ENCODE measurements around the gene FZD1.

The FZD1 gene

DNA sequence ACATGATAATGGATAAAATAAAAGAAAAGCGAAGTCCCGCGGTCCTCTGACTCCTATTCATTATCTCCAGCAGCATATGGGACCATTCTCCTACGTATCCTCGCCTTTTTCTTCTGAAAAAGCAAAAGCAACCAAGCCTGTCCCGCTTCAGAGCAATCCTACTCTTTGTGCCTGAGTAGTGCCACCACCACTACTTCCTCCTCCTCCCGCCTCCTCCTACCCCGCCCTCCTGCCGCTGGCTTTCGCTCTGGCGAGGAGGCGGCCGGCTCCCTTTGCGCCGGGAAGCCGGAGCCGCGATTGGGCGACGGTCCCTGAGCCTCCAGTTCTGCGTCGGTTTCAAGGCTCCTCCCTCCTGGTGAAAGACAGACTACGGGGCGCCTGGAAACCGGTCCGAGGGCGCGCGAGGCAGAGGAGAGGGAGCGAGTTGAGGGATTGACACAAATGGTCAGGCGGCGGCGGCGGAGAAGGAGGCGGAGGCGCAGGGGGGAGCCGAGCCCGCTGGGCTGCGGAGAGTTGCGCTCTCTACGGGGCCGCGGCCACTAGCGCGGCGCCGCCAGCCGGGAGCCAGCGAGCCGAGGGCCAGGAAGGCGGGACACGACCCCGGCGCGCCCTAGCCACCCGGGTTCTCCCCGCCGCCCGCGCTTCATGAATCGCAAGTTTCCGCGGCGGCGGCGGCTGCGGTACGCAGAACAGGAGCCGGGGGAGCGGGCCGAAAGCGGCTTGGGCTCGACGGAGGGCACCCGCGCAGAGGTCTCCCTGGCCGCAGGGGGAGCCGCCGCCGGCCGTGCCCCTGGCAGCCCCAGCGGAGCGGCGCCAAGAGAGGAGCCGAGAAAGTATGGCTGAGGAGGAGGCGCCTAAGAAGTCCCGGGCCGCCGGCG, at the start of gene FZD1:
Gene FZD1, plus strand, starts transcription at position 388 of the 878 bp plus-strand sequence. Its CDS starts 448 bp downstream, at position 836.
- DNase-seq (ENCODE audit: low read depth in 2 of 2) = peak; percentile 48 to 61

- DNase-seq (ENCODE audit: low read depth in 2 of 2) = no peak
Measured at GRCh38 chr7:91226411-91226810, 37.8 kb upstream of the FZD1 start.

- DNase-seq (ENCODE audit: low read depth in 2 of 2) = no peak
Measured at GRCh38 chr7:91228327-91228726, 35.9 kb upstream of the FZD1 start.

DNA sequence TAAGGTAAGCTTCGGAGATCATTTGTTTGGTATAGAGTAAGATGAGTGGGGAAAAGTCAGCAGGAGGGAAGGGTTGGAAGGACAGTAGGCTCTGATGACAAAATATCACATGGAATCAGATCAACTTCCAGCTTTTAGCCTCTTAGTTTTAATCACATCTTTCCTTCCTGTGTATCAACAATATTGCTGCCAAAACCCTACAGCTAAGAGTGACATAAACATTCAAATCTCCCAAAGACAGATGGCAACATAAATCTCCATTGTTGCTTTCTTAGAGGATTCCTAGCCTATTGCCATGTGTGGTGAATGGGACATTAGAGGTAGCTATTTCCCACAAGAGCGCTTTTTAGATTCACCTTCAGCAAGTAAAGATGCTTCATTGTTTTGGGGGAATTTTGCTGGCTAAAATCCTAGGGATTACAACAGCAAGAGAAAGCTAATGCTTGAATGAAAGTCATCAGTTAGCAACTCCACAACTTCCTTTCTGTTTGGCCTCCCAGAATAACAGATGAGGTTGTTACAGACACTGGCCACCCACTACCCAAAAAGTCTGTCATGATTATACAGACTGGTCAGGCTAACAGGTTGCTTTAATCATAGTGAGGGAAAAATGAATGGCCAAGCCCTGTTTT, 35.2 kb upstream of the FZD1 start:
- DNase-seq (ENCODE audit: low read depth in 2 of 2) = no peak

GRCh38 chr7:91230100-91230499, 34.1 kb upstream of the FZD1 start:
- DNase-seq (ENCODE audit: low read depth in 2 of 2) = no peak

- no peak for DNase-seq (ENCODE audit: low read depth in 2 of 2)
Measured at GRCh38 chr7:91230503-91230902, 33.7 kb upstream of the FZD1 start.

DNA sequence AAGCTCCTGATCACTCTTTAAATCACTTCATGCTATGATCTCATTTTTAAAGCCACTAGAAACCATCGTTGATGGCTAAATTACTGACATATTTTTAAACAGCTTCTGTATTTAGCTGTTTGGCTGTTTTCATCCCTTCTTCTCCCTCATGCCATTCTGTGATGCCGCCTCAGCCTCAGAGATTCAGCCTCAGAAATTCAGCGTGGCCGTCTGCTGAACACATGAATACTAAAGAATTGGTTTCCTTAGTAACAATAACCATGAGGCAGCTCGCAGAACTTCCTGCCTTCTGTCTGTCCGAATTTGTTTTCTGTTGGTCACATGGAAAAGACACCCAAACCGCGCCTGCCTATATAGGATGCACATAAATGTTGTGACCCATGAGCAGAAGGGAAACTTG, 31.0 kb upstream of the FZD1 start:
- DNase-seq (ENCODE audit: low read depth in 2 of 2) = no peak

- DNase-seq (ENCODE audit: low read depth in 2 of 2) = no peak
Measured at GRCh38 chr7:91235211-91235832, 28.9 kb upstream of the FZD1 start.

DNA sequence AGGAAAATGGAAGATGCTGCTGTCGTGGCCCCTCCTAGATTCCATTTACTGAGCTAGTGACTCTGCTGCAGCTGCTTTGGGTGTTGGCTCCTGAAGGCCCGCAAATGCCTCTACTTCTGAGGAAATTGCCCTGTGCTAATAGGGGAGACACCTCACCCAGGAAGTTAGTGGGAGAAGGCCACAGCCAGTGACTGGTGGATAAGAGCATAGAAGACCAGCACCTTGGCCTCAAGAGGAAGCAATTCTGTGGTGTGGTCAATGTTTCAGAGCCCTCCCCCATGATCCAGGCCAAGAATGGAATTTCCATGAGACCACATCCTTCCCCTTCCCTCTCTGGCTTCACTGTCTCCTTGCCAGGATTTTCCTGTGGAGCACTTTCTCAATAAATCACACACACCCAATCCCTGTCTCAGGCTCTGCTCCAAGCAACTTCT, 25.0 kb upstream of the FZD1 start:
- DNase-seq (ENCODE audit: low read depth in 2 of 2) = no peak

- DNase-seq (ENCODE audit: low read depth in 2 of 2) = no peak
Measured at GRCh38 chr7:91239772-91240171, 24.5 kb upstream of the FZD1 start.

DNA sequence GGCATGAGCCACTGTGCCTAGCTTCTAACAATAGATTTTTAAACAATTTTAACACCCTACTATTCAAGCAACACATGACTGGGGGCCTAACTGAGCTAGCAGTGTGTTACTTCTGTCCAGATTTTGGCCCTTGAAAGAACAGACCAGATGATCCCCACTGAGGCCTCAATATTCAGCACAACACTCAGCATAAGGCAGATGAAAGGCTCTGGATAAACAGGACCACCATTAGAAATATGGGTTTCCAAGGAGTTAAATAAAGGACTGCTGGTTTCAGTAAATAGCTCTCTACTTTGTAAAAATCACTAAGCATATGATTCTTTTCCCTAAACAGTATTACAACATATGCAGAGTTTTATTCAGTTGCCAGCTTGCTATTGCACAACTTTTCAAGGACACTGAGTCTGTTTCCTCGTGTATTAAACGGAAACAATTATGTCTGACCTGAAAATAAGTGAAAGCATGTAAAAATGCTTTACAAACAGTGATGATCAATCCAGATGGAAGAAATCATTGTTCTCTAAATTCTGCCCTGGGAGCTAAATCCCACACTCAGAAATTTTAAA, 23.8 kb upstream of the FZD1 start:
- no peak for DNase-seq (ENCODE audit: low read depth in 2 of 2)

GRCh38 chr7:91242097-91242844, 22.0 kb upstream of the FZD1 start:
- no peak for DNase-seq (ENCODE audit: low read depth in 2 of 2)

DNA sequence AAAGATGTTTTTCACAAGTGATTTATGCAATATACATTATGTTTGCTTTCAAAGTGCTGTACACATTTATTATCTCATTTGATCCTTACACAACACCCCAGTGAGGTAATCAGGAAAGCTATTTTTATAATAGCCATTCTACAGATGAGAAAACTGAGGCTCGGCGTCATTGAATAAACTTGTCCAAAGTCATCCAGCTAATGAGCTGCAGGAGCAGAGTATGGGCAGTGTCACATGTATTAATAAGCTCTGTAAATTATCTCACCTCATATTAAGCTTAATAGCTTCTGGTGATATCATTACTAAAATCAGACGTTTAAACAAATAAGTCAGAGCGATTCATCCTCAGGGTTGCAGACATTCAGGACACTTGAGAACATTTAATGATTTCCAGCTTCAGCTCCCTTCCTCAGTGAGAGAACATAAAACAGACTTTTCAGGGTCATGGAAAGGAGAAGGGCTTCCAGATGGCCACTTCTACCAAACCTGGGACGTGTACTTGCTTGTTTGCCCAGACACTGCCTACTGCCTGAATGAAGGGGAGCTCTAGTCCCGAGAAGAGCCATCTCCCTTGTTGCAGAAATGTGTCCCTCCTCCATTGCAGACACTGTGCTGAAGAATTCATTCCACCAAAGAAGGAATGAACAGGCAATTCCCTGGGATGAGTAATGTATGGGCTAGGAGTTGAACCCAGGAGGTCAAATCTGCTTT, 20.5 kb upstream of the FZD1 start:
- no peak for DNase-seq (ENCODE audit: low read depth in 2 of 2)

GRCh38 chr7:91247500-91247899, 16.7 kb upstream of the FZD1 start:
- DNase-seq (ENCODE audit: low read depth in 2 of 2) = no peak

DNA sequence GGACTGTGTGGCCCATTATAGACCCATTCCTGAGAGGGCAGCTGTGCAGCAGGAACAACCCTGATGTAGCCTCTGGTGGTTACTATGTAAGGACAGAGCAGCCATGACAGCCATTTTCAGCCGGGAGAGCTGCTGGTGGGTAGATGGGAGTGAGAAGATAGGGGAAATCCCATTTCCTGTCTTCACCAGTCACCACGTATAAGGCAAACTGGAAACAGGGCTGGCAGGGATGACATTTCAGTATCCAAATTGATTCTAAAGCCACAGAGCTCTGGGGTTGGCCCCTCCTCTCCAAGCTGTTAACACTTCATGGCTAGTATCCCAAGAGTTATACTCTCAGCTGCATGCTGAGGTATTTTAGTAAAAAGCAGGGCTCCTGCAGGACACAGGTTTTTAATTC, 15.2 kb upstream of the FZD1 start:
- no peak for DNase-seq (ENCODE audit: low read depth in 2 of 2)

DNA sequence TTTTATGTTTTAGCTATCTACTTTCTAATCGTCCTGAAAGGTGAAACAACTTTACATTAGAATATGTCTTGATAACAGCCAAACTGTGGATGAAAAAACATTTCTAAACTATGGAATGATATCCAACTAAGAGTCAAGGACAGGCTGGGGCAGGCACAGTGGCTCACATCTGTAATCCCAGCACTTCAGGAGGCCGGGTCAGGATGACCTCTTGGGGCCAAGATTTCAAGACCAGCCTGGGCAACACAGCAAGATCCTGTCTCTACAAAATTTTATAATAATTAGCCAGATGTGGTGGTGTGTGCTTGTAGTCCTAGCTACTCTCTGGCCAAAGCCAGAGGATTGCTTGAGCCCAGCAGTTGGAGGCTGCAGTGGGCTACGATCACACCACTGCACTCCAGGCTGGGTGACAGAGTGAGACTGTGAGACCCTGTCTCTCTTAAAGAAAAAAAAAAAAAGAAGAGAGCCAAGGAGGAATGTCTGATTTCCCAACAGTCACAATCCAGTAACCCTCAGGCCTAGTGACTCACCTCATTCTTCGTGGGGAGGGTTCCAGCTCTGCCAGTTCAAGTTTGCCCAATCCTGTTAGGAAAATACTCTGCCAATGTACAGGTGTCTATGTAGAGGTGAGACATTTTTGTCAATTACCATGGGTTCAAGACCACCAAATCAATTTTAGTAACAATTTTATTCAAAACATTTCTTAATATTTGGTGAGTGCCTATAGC, 14.6 kb upstream of the FZD1 start:
- DNase-seq (ENCODE audit: low read depth in 2 of 2) = no peak

- no peak for DNase-seq (ENCODE audit: low read depth in 2 of 2)
Measured at GRCh38 chr7:91250706-91251105, 13.5 kb upstream of the FZD1 start.

GRCh38 chr7:91251877-91252276, 12.4 kb upstream of the FZD1 start:
- no peak for DNase-seq (ENCODE audit: low read depth in 2 of 2)

GRCh38 chr7:91263384-91264045, 718 bp upstream of the FZD1 start:
- DNase-seq (ENCODE audit: low read depth in 2 of 2) = no peak
